Keratinocyte (primary cell): ENCODE measurements around the gene SPOCK1. TPM values are rescaled to one million over a fixed set of nuclear protein-coding genes. Genes with fewer than 3 reads are reported as not detected.

Experiments used
- DNase-seq: peaks from one replicate; pipeline ENCODE4 v3.0.0-alpha.2; 2011; ENCODE audit warnings: low read depth, missing footprints, low spot score
- FAIRE-seq: peaks from 2 replicates; lab custom pipeline; 2011; peaks lifted over from hg19 to GRCh38; lab: Jason Lieb, UNC
- H2AFZ ChIP-seq: 2 replicates; pipeline ENCODE4 v1.6.0; 2012; ENCODE audit warnings: low read length, control low read depth, inconsistent platforms; ENCODE audit not compliant: control insufficient read depth
- H3K27ac ChIP-seq: 2 replicates; pipeline ENCODE4 v1.5.1; 2011; ENCODE audit warnings: low read length; ENCODE audit not compliant: control insufficient read depth, insufficient read depth
- H3K27me3 ChIP-seq: 3 replicates; pipeline ENCODE4 v1.6.0; 2011; ENCODE audit warnings: low read length; ENCODE audit not compliant: control insufficient read depth, insufficient read depth; ENCODE audit errors: extremely low read depth
- H3K36me3 ChIP-seq, 2 experiments: 2 replicates in 1 of 2; 3 replicates in 1 of 2; pipeline ENCODE4 v1.5.1; 2011; ENCODE audit warnings: low read length in 2 of 2, mild to moderate bottlenecking in 1 of 2; ENCODE audit not compliant: control insufficient read depth in 2 of 2, insufficient read depth in 2 of 2; ENCODE audit errors: extremely low read depth in 1 of 2
- H3K4me1 ChIP-seq: 3 replicates; pipeline ENCODE4 v1.5.1; 2011; ENCODE audit warnings: low read length; ENCODE audit not compliant: control insufficient read depth, insufficient read depth; ENCODE audit errors: extremely low read depth
- H3K4me2 ChIP-seq: 3 replicates; pipeline ENCODE4 v1.6.0; 2011; ENCODE audit warnings: low read depth, low read length; ENCODE audit not compliant: control insufficient read depth, insufficient read depth; ENCODE audit errors: extremely low read depth
- H3K4me3 ChIP-seq, 3 experiments: fragments of 200-600 bp in 1 of 3; sonication (generic) in 1 of 3; 2 replicates in 2 of 3; 3 replicates in 1 of 3; pipeline ENCODE4 v1.5.1; 2011 to 2016; ENCODE audit warnings: low read length in 3 of 3, mild to moderate bottlenecking in 3 of 3, control low read depth in 2 of 3, inconsistent platforms in 1 of 3, low read depth in 1 of 3, mixed read lengths in 1 of 3, mixed run types in 1 of 3, moderate library complexity in 1 of 3; ENCODE audit not compliant: control insufficient read depth in 2 of 3, insufficient read depth in 2 of 3; ENCODE audit errors: extremely low read depth in 1 of 3
- H3K79me2 ChIP-seq: 2 replicates; pipeline ENCODE4 v1.6.0; 2012; ENCODE audit warnings: low read length; ENCODE audit not compliant: control insufficient read depth, insufficient read depth
- H3K9ac ChIP-seq: 3 replicates; pipeline ENCODE4 v1.6.0; 2011; ENCODE audit warnings: low read length; ENCODE audit not compliant: control insufficient read depth, insufficient read depth; ENCODE audit errors: extremely low read depth
- H3K9me1 ChIP-seq: 3 replicates; pipeline ENCODE4 v1.6.0; 2011; ENCODE audit warnings: low read length; ENCODE audit not compliant: control insufficient read depth, insufficient read depth; ENCODE audit errors: extremely low read depth
- H3K9me3 ChIP-seq: 2 replicates; pipeline ENCODE4 v1.5.1; 2012; ENCODE audit warnings: low read depth, low read length; ENCODE audit not compliant: control insufficient read depth
- H4K20me1 ChIP-seq: 3 replicates; pipeline ENCODE4 v1.6.0; 2011; ENCODE audit warnings: low read length; ENCODE audit not compliant: control insufficient read depth, insufficient read depth; ENCODE audit errors: extremely low read depth
- CTCF ChIP-seq, 3 experiments: IDR thresholded peaks in 1 of 3; conservative IDR thresholded peaks in 1 of 3; optimal IDR thresholded peaks in 1 of 3; 2 replicates in 2 of 3; 3 replicates in 1 of 3; pipeline versions ENCODE3 to v1.5.1; 2011; ENCODE audit warnings: low read length in 3 of 3, mild to moderate bottlenecking in 3 of 3, moderate library complexity in 2 of 3, control low read depth in 1 of 3, inconsistent platforms in 1 of 3; ENCODE audit not compliant: insufficient read depth in 2 of 3; ENCODE audit errors: extremely low read depth in 1 of 3
- EZH2 ChIP-seq: IDR thresholded peaks from one replicate; pipeline ENCODE4 v1.6.1; 2012; ENCODE audit warnings: inconsistent platforms, mild to moderate bottlenecking, low read length, moderate library complexity
- dilution Hi-C: fragments of 300-500 bp; cut with MboI; formaldehyde crosslinking; loops from one replicate; pipeline ENCODE4 v1.7.0; 2020; ENCODE audit warnings: low sequenced_read_pairs; ENCODE audit not compliant: extremely low pct_ligation_motif_present
- polyA plus RNA-seq, 5 experiments: library from polyadenylated mRNA; depleted of rRNA in 3 of 5; stranded (reverse) in 3 of 5; stranded (forward) in 1 of 5; unstranded in 1 of 5; fragments of >200 nt; gene quantifications; 1 replicate in 1 of 5; 2 replicates in 3 of 5; 3 replicates in 1 of 5; pipeline versions ENCODE4 v1.2.1 to v1.2.3, GENCODE V29; 2011 to 2012; ENCODE audit warnings: missing spikeins in 2 of 5, low read depth in 1 of 5, low replicate concordance in 1 of 5

The SPOCK1 gene
- polyA plus RNA-seq, 1 donor (not counting 4 experiments of a cell fraction or from before 2014, with no cell fraction given) = 5.5 TPM

DNA sequence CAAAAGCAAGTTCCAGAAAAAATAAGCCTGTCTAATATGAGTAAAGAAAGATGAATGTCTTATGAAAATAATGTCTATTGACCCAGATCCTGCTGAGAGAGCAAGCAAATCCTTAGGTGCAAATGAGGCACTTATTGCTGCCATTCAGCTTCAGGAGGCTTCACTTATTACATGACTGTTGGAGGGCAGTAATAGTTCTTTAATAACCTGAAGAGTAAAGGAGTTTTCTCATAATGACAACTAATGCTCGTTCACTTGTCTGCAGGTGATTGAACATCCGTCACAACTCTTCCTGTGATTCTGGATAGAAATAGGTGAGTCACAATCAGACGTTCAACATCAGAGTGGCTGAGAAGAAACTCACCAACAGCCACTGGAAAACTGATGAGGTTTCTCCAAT, 58.3 kb downstream of the SPOCK1 start:
- H3K27ac ChIP-seq = no peak overlapping the region
- FAIRE-seq = no peak

DNA sequence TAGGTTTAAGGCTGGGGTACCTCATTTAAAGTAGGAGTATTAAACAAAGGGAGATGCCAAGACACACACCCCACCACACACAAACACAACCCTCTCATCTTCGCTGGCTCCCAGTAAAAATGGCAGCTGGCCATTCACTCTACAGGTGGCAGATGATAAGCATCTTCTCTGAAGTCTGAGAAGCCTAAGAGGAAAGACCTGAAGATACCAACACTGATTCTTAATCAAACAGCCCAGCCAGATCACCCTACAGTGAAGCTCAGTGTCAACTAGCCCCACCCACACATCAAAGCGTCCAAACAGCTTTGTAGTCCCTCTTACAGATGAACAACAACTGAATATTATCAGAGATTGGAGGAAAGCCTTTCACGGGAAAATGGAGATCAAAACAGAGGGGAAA, 59.5 kb downstream of the SPOCK1 start:
- Histone ChIP-seq H3K9ac (no peak overlapping the region), H3K9me1 (no peaks in the 10 kb centered on the region), H3K9me3 (no peaks in the 10 kb centered on the region), H3K27ac (no peak overlapping the region), H3K27me3 (no peaks in the 10 kb centered on the region), H3K4me2 (no peak overlapping the region), H3K4me3 (no peak overlapping the region), H3K4me1 (no peaks in the 10 kb centered on the region), H2AFZ (no peak overlapping the region), H3K36me3 (no peaks in the 10 kb centered on the region), H3K79me2 (no peaks in the 10 kb centered on the region), H4K20me1 (no peaks in the 10 kb centered on the region)
- DNase-seq = no peak
- TF ChIP-seq EZH2 (no peak), CTCF (optimal IDR thresholded peaks at IDR 0.05 in 1 of 3, IDR thresholded peaks at IDR 0.05 in 1 of 3, conservative IDR thresholded peaks at IDR 0.05 in 1 of 3; ENCODE audit: extremely low read depth in 1 of 3, insufficient read depth in 2 of 3, low read length in 3 of 3) (no peak)
- dilution Hi-C loops = no loop called here
- FAIRE-seq = no peak

More for the DNA sequence above, 58.3 kb downstream of the SPOCK1 start:
- Histone ChIP-seq H3K27me3 (no peaks in the 10 kb centered on the region), H3K36me3 (no peaks in the 10 kb centered on the region), H3K4me1 (no peaks in the 10 kb centered on the region), H3K4me3 (no peak overlapping the region), H2AFZ (no peak overlapping the region), H3K9me1 (no peaks in the 10 kb centered on the region), H3K9me3 (no peaks in the 10 kb centered on the region), H3K79me2 (no peaks in the 10 kb centered on the region), H4K20me1 (no peaks in the 10 kb centered on the region), H3K9ac (no peak overlapping the region), H3K4me2 (no peak overlapping the region)
- no peak for DNase-seq
- dilution Hi-C loops = no loop called here
- TF ChIP-seq EZH2 = no peak
- TF ChIP-seq CTCF (optimal IDR thresholded peaks at IDR 0.05 in 1 of 3, IDR thresholded peaks at IDR 0.05 in 1 of 3, conservative IDR thresholded peaks at IDR 0.05 in 1 of 3; ENCODE audit: extremely low read depth in 1 of 3, insufficient read depth in 2 of 3, low read length in 3 of 3) = no peak
